HG02885 (cell line): Measurements from ENCODE around the gene SPATS1.

Experiments
- ATAC-seq: cut with Tn5 transposase; IDR thresholded peaks from one replicate; pipeline ENCODE4 v1.9.1; 2021; ENCODE audit warnings: mild to moderate bottlenecking; ENCODE audit not compliant: unreplicated experiment, poor library complexity

Gene SPATS1, protein sequence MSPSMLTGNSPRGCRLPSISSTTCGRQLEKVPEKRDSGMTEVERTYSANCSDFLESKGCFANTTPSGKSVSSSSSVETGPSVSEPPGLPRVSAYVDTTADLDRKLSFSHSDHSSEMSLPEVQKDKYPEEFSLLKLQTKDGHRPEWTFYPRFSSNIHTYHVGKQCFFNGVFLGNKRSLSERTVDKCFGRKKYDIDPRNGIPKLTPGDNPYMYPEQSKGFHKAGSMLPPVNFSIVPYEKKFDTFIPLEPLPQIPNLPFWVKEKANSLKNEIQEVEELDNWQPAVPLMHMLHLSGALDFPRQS

GRCh38 chr6:44342489-44342888, at the start of gene SPATS1:
TSS of gene SPATS1 (plus strand) at chr6:44342650. CDS start at chr6:44343096, 446 bp downstream.
- ATAC-seq, result no peak

DNA sequence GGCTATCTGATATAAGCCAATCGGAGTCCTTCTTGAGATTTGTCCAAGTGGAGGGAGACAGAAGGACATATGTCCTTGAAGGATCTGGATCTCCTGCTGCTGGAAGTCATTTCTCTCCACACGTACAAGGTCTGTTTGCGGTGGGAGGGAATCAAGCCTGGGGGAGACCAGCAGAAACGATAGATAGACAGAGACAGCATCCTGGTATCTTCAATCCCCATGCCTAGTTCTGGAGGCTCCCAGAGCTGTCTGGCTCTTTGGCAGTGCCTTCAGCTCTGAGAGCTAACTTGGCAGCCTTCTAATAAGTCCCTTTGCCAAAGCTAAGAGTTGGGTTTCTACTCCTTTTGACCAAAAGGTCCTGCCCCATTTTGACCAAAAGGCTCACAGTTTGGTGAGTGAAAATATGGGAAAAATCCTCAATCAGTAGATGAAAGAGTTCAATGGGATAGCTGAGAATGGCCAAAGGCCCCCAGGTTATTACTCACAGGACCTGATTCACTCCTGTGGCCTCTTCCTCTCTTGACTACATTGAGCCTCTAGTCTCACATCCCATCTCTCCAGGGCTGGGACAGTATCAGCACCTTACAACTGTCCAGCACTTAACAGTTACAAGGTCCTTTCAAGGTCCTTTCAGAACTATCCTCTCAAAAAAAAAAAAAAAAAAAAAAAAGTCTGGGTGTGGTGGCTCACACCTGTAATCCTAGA, 49.6 kb upstream of the SPATS1 start:
- ATAC-seq, result no peak

DNA sequence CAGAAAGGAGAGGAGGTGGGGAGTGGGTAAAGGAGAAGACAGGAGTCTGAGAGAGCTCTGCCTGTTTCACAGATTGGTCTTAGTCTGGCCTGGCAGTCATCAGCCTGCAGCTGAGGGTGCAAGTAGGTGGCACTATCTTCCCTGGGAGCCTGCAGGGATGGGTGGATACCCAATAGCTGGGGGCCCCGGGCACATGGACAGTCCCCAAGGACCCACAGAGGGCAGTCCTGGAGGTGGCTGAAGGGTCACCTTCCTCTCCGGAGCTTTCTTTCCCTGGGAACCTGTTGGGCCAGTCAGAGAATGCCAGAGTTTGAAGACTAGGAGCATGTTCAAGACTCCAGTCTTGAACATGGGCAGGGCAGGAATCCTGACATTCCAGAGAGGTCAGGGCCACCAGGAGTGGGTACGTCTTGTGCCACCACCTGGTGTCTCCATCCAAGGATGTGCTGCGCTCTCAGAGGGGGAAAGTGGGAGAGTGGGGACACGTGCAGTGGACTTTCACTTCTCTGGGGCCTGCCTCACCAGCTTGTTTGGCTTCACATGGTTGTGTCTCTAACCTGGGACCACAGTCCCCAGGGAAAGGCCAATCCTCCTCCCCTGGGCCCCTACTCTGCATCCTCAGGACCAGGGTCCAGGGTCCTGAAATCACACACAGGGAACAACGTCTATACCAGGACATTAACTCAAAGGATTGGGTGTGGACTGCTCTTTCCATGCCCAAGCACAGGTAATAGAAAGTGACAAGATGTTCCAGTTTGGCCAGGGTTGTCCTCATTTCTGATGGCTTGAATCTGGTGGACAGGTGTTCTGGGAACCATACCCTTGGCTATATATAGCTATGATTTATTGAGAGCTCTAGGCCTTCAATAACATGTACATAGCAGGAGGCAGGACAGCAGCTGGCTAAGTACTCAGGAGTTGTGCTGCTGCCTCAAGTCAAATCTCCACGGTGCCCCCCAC, 47.3 kb upstream of the SPATS1 start:
- ATAC-seq, result no peak

GRCh38 chr6:44297063-44298038, 45.1 kb upstream of the SPATS1 start:
- no peak for ATAC-seq

DNA sequence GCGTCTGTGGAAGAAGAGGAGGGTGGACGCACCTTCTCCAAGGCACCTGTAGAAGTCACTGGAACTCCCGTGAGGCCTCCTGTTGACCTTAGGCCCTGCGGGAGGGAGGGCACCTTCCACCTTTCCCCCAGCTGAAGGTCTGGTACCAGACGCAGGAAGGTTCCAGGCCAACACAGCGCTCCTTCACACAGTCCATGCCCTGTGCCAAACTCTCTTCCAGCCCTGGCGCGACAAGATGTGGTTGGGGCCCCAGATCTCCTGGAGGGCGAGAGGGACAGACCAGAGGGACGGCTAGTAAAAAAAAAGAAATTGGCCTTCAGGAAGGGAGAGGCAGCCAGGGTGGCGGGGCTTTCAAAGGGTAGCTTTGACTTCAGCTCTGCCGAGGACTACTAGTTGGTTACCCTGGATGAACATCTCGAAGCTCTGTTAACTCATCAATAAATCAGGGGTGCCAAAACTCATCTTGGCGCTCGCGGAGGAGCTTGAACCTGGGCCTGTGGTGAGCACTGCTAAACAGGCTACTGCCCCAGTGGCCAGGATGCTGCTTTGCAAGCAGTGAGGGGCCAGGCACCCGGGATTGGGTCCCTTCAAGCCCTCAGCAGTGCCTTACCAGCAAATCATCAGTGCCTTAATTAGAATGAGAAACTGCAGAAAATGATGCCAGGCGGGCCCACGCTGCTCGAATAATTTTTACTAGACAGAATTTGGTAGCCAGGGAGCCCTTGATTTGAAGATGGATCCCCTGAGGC, 44.2 kb upstream of the SPATS1 start:
- ATAC-seq, result no peak

GRCh38 chr6:44298864-44299263, 43.6 kb upstream of the SPATS1 start:
- no peak for ATAC-seq

- no peak for ATAC-seq
Observed at GRCh38 chr6:44300292-44300823, 42.1 kb upstream of the SPATS1 start.

GRCh38 chr6:44301106-44301505, 41.3 kb upstream of the SPATS1 start:
- ATAC-seq, result no peak

DNA sequence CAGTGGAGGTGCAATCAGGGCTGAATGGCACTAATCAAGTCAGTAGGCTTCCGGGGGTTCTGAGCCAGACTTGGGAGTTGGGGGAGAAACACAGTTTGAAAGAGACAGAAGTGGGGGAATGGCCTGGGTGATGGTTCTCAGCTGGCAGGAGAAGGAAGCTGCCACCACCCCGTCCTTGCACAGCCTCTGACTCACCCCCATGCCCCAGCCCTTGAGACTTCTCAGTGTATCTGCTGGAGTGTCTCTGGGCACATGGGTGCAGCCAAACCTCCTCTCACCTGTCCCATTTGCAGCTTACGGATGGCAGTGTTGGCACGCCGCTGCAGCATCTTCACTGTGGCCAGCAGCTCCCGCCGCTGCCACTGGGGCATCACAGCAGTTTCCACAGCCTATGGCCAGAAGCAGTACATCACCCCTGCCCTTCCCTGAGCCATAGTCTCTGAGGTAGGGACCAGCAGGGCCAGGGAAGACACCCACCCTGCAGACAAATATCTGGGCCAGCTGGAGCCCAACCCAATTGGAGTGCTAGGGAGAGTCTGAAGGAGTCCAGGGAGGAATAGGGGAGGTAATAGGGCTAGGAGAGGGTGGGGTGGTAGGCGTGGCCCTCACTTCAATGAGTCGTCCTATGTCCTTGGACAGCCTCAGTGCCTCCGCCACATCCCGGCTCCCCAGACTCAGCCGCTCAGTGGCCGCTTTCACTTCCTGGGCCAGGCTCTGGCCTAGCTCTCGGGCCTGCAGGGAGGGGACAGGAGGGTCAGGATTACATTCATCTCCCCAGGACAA, 40.5 kb upstream of the SPATS1 start:
- ATAC-seq, result no peak

- ATAC-seq, result no peak
Observed at GRCh38 chr6:44302856-44303255, 39.6 kb upstream of the SPATS1 start.

- no peak for ATAC-seq
Observed at GRCh38 chr6:44303842-44304241, 38.6 kb upstream of the SPATS1 start.

- no peak for ATAC-seq
Observed at GRCh38 chr6:44304282-44305199, 37.9 kb upstream of the SPATS1 start.

- ATAC-seq, result no peak
Observed at GRCh38 chr6:44305200-44305725, 37.2 kb upstream of the SPATS1 start.

DNA sequence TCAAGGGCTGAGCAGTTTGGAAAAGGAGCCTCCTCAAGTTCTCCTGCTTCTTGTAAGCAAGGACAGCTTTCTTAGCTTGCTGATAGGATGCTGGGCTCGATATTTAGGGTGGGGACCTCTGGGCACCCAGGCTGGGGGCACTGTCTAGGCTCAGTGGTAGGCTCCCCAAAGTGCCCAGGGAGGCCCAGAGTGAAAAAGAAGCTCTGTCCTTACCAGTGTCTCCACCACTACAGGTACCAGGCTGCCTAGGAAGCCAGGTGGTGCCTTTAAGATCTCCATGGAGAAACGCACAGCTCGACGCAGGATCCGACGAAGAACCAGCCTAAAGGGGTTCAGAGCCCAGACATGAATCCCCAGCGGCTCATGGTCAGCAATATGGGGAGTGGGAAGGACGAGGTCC, 35.7 kb upstream of the SPATS1 start:
- no peak for ATAC-seq

DNA sequence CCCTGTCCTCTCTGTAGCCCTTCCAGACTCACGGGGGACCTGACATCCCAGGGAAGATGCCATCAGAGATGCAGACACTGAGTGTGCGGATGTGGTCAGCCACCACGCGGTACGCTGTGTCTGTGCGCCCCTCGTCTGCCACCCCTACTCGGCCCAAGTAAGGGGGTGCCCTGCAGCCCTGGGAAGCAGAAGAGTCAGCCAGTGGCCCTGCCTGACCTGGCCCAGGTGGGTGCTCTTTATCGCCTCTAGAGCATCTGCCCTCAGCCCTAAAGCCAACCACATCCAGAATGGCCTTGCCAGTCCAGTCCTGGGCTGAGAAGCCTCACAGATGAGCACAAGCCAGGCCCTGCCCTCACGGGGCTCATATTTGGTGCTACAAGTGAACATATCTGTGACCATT, 35.2 kb upstream of the SPATS1 start:
- no peak for ATAC-seq

DNA sequence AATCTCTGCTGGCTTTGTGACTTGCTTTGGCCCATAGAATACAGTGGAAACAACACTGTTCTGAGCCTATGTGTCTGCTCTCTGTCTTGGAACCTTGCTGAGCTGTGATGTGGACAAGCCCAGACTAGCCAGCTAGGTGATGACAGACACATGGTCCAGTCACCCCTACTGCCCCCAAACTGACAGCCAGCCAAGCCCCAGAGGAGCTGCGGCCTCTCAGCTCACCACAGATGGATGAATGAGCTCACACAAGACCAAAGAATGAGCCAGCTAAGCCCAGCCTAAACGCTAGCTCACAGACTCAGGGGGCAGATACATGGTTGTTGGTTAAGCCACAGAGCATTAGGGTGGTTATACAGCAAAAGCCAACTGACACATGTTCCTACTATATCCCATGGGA, 33.4 kb upstream of the SPATS1 start:
- no peak for ATAC-seq

DNA sequence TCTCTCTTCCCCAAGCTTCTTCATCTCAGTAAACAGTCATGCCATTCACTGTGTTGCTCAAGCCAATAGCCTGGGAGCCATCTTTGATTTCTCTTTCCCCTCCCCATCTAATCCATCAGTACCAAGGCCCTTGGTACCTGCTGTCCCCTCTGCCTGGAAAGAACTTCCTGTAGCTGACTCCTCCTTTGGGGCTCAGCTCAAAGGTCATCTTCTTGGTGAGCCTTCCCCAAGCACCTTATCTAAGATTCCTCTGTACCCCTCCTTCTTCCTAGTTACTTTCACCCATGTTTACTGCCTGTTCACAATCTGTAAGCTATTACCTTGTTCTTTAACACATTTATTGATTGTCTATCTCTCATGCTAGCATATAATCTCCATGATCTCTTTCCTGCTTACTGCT, 32.8 kb upstream of the SPATS1 start:
- ATAC-seq, result no peak
